Putamen (tissue), 1 donor: ENCODE data around the gene TRAM2.
"Not testable (repeated sequence)": the region's sequence is repeated elsewhere in the genome, so short reads cannot be mapped to it uniquely, and the experiment has no call there.

Experiments
- DNase-seq: peaks from one replicate; pipeline ENCODE4 v3.0.0-alpha.2; 2016; ENCODE audit warnings: low spot score

The TRAM2 gene

GRCh38 chr6:52483671-52484003 lies 93.2 kb downstream of the TRAM2 start:
- no peak for DNase-seq

GRCh38 chr6:52482903-52483670 lies 93.8 kb downstream of the TRAM2 start:
- no peak for DNase-seq

DNA sequence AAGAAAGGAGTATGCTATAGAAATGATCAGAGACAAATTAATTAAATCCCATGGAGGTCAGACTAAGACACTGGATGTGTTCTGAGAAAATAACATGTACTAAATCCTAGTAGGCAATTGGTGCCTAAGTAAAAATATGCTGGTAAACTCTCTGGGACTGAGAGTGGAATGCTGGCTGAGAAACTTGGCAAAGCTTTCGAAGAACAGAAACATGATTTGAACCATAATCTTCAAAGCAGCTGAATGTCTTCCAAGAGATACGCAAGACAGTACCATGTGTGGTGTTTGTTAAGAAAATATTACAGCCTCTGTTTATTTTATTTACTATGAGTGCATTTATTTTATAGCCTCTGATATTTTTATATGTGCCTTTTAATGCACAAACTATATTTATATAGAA lies 101.6 kb downstream of the TRAM2 start:
- no peak for DNase-seq

DNA sequence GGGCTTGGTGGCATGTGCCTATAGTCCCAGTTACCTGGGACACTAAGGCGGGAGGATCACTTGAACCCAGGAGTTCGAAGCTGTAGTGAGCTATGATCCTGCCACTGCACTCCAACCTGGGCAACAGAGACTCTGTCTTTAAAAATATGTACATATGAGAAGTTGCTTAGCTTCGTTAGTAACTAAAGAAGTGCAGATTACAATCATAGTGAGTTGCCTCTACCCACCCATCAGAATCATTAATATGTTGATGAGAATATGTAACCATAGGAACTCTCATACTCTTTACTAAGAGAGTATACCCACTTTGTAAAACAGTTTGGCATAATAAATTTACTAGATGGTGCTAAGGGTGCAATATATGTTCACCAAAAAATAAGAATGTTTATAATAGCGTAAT lies 102.7 kb downstream of the TRAM2 start:
- DNase-seq = no peak

DNA sequence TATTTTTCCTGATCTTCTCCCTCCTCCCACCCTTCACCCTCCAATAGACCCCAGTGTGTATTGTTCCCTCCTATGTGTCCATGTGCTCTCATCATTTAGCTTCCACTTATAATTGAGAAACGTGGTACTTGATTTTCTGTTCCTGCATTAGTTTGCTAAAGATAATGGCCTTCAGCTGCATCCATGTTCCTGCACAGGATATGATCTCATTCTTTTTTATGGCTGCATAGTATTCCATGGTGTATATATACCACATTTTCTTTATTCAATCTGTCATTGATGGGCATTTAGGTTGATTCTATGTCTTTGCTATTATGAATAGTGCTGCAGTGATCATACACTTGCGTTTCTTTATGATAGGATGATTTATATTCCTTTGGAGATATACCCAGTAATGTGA lies 115.7 kb downstream of the TRAM2 start:
- DNase-seq = not testable (repeated sequence)

GRCh38 chr6:52457096-52457495 lies 119.8 kb downstream of the TRAM2 start:
- no peak for DNase-seq

DNA sequence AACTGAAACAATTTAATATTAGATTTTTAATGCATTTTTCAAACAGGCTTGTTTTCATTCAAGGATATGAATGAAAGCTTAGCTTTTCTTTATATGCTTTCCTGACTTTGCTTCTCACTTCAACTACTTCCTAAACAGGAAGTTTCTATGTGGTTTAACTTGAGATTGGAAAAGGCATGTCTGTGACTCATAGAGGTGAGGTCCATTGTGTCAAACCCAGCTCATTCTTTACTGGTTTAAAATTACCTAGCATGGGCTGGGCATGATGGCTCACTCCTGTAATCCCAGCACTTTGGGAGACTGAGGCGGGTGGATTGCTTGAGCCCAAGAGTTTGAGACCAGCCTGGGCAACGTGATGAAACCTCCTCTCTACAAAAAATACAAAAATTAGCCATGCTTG lies 122.3 kb downstream of the TRAM2 start:
- no peak for DNase-seq
